Sciatic nerve (tissue), 2 donors: ENCODE data around the gene GPR137. TPM values are rescaled to one million over a fixed set of nuclear protein-coding genes. Genes with fewer than 3 reads are reported as not detected.

Experiments
- ATAC-seq: fragments of 200-7000 bp; cut with Tn5 transposase; one replicate; pipeline ENCODE4 v1.9.1; 2020; ENCODE audit warnings: mild to moderate bottlenecking, moderate library complexity
- DNase-seq: peaks from one replicate; pipeline ENCODE4 v3.0.0-alpha.2; 2020; ENCODE audit warnings: low spot score
- intact Hi-C: fragments of 100-400 bp; cut with DNase I; formaldehyde crosslinking; loops from one replicate; pipeline ENCODE4 v1.14.2; 2022
- total RNA-seq: library from RNA; stranded (reverse); fragmentation: NEBNext Ultra II Directional; extraction: Animal tissue kit (Norgen Biotek cat#: 25700); gene quantifications from one replicate; pipeline ENCODE4 v1.2.1, GENCODE V29; 2021
- donor health status: DM: no; HTN: no; CAD: no.
- donor health status: DM: no; HTN: no; CAD: no.

The GPR137 gene
- total RNA-seq, 1 donor from 2014 or later = 34.4 TPM

DNA sequence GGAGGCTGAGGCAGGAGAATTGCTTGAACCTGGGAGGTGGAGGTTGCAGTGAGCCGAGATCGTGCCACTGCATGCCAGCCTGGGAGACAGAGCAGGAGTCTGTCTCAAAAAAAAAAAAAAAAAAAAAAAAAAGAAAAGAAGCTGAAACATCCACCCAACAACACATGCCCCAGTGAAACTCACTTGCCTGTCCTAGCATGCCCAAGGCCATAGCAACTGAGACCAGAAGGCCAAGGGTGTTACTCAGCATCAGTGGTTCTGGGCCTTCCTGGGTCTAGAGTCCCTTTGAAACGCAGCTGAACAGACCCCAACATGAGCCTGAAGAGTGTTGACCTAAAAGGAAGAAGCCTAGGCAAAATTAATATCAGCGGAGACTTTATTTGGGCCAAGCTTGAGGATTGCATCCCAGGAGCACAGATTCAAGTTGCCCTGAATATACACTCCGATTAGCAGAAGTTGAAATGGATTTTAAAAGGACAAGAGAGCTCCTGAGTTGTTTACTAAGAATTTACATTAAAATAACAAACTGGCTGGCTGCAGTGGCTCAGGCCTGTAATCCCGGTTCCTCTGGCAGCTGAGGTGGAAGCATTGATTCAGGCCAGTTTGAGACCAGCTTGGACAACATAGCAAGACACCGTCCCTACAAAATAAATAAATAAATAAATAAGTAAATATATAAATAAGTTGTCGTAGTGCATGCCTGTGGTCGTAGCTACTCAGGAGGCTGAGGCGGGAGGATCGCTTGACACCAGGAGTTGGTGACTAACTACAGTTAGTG is 39.2 kb downstream of the GPR137 start:
- intact Hi-C loops = no loop called here
- ATAC-seq (no peak), DNase-seq (no peak)

DNA sequence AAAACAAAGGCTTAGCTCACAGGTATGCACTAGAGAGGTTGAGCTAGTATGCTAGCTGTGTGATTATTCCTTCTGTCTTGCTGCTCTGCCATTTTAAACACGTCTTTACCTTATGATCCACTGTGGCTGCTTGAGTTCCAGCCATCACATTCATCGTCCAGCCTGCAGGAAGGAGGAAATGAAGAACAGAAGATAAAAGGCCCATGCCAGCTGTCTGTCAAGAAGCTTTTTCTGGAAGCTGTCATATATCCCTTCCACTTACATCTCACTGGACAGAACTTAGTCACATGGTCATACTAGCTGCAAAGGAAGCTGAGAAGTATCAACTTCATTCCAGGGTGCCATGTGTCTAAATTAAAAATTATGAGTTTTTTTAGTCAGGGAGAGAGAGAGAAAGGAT is 41.7 kb downstream of the GPR137 start:
- no peak for DNase-seq
- intact Hi-C loops = no loop called here
- ATAC-seq = no peak

DNA sequence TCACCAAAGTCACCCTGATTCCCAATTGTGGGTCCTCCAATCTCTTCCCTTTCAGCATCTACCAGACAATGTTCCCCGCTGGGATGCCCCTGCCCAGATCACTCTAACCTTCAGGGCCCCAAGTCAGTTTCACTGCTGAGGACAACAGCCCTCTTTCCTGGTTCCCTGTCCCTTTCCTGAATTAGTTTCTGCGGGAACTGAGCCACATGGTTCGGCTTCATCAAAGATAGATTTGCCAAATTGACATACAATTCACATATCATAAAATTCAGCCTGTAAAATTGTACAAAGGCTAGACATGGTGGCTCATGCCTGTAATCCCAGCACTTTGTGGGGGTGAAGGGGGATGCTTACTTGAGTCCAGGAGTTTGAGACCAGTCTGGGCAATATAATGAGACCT is 42.3 kb downstream of the GPR137 start:
- intact Hi-C loops = no loop called here
- DNase-seq (no peak), ATAC-seq (no peak)

DNA sequence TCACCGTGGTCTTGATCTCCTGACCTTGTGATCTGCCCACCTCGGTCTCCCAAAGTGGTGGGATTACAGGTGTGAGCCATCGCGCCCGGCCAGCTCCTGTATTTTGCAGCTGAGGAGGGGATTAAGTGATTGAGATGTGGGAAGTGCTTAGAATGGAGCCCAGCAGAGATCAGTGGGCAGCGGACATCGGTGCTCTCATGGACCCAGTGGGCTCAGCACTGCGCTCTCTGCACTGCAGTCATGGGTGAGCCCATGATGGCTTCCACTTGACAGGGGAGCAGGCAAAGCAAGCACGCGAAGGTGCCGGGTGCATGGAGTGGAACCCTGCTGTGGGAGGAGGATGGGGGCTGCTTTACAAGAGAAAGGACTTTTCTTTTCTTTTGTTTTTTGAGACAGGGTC is 45.2 kb downstream of the GPR137 start:
- DNase-seq = no peak
- no peak for ATAC-seq
- intact Hi-C loops = no loop called here

DNA sequence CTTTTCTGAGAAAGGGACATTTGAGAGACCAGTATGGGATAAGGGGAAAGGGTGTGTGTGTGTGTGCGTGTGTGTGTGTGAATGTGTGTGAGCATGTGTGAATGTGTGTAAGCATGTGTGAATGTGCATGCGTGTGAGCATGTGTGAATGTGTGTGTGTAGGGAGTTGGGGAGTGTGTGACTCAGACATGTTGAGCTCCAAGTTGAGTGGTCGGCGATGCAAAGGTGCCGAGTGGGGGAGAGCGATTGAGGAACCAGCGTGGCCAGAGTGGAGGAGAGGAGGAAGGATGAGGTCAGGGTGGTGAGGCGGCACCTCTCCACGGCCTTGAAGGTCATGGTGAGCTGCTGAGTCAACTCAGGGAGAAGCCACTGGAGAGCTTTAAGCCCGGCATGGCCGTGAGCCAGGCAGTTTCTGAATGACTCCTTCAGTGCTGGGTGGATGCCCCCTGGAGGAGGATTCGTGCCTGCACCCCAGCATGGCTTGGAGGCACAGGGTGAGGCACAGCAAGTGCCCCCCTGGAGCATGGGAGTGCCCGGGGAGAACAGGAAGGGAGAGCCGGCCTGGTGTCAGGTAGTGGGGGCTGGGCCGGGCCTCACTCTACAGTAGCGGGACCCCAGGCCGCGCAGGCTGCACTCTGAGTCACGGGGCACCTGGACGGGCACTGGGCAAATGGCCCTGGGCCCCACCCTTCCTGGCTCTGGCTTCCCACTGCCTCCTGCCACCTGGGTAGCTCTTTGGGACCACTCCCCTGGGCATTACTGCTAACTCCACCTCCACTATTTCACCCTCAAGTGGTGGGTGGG is 46.1 kb downstream of the GPR137 start:
- intact Hi-C loops = no loop called here
- DNase-seq = no peak
- peak; percentile 58 for ATAC-seq

DNA sequence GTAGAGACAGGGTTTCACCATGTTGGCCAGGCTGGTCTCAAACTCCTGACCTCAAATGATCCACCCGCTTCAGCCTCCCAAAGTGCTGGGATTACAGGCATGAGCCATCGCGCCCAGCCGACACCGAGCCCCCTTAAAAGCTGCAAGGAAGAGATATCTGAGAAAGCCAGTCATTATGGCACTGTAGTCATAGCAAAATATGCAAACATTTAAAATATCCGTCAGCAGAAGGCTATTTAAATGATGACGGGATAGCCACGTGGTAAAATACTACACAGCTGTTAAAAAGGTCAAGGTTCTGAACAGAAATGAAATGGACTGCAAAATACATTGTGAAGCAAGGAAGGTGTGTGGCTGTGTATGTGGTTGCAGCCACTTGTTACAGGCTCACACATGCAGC is 47.9 kb downstream of the GPR137 start:
- no peak for DNase-seq
- no peak for ATAC-seq
- intact Hi-C loops = no loop called here

DNA sequence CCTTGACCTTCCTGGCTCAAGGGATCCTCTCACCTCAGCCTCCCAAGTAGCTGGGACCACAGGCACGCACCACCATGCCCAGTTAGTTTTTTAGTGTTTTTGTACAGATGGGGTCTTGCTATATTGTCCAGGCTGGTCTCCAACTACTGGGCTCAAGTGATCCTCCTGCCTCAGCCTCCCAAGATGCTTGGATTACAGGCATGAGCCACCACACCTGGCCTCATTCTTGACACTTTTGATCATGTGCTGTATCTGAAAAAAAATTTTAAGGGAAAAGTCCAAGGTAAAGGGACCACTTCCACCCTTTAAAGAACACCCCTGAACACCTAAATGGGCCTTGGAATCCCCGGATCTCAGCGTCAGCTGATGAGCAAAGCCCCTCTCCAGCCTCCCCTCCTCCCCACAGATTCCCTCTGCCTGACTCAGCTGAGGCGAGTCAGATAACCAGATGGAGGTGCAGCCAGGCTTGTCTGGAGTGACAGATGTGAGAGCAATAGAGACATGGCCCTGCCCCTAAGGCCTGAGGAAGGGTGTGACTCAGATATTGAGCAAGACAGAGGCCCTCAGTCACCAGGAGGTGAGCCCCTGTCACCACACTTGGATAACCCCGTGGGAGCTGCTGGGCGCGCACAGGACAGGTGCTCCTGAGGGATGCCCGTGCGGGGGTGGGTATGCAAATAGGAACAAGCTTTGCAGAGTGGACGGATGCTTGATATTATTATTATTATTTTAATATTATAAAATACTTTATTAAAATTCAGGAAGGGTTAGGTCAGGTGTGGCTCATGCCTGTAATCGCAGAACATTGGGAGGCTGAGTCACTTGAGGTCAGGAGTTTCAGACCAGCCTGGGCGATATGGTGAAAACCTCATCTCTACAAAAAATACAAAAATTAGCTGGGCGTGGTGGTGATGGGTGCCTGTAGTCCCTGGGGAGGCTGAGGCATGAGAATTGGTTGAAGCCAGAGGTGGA is 49.4 kb downstream of the GPR137 start:
- ATAC-seq (no peak), DNase-seq (no peak)
- intact Hi-C loops = no loop called here

DNA sequence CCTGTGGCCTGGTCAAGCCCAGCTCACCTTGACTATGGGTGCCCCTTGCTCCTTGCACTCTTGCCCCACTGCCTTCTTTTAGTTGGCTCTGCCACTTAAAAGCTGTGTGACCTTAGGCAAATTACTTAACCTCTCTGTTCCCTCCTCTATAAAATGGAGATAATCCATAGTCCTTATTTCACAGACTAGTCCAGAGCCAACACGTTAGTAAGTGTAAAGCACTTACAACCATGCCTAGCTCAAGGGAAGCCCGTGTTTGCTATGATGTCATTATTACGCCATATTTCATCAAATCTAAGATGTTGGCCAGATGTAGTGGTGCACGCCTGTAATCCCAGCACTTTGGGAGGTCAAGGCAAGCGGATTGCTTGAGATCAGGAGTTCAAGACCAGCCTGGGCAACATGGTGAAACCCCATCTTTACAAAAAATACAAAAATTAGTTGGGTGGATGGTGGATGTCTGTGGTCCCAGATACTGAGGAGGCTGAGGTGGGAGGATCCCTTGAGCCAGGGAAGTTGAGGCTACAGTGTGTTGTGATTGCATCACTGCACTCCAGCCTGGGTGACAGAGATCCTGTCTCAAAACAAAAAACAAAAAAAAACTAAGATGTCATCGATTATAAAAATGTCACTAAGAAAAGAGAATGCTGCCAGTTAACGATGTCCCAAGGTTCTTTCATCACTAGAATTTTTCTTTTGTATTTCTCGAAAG is 52.0 kb downstream of the GPR137 start:
- intact Hi-C loops = no loop called here
- no peak for ATAC-seq
- DNase-seq = no peak

DNA sequence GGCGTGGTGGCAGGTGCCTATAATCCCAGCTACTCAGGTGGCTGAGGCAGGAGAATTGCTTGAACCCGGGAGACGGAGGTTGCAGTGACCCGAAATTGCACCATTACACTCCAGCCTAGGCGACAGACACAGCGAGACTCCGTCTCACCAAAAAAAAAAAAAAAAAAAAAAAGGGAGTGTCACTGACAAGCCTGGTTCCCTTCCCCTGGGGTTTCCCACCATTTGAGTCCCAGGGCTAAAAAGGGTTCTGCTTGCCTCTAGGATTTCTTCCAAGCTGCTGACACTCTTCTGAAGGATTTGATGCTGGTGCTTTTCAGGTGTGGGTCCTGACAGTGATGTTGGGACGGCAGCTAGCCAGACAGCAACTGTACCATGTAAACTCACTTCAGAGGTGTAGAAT is 53.1 kb downstream of the GPR137 start:
- DNase-seq = no peak
- intact Hi-C loops = no loop called here
- ATAC-seq = no peak

Other genes starting within 250 kb of the GPR137 start
- gene FLRT1, start 249.9 kb upstream of the GPR137 start, total RNA-seq = 3.5 TPM
- gene MACROD1, start 119.7 kb upstream of the GPR137 start, total RNA-seq = 20.6 TPM
- 87.6 TPM for gene STIP1, start 99.7 kb upstream of the GPR137 start, total RNA-seq
- gene FERMT3, start 79.1 kb upstream of the GPR137 start, total RNA-seq = 20.7 TPM
- 20.6 TPM for gene TRPT1, start 59.7 kb upstream of the GPR137 start, total RNA-seq
- 28.0 TPM for gene NUDT22, start 59.6 kb upstream of the GPR137 start, total RNA-seq
- 30.4 TPM for gene DNAJC4, start 55.3 kb upstream of the GPR137 start, total RNA-seq
- 134 TPM for gene VEGFB, start 51.3 kb upstream of the GPR137 start, total RNA-seq
- 56.2 TPM for gene FKBP2, start 44.8 kb upstream of the GPR137 start, total RNA-seq
- 48.8 TPM for gene PPP1R14B, start 38.9 kb upstream of the GPR137 start, total RNA-seq
- gene PLCB3, start 34.3 kb upstream of the GPR137 start, total RNA-seq = 23.6 TPM
- gene BAD, start 1.2 kb upstream of the GPR137 start, total RNA-seq = 47.4 TPM
- not detected for gene KCNK4, start 5.5 kb downstream of the GPR137 start, total RNA-seq
- not detected for gene CATSPERZ, start 14.5 kb downstream of the GPR137 start, total RNA-seq
- gene ESRRA, start 19.7 kb downstream of the GPR137 start, total RNA-seq = 17.4 TPM
- 149 TPM for gene TRMT112, start 31.7 kb downstream of the GPR137 start, total RNA-seq
- 143 TPM for gene PRDX5, start 32.3 kb downstream of the GPR137 start, total RNA-seq
- gene CCDC88B, start 54.4 kb downstream of the GPR137 start, total RNA-seq = 12.9 TPM
- gene RPS6KA4, start 73.3 kb downstream of the GPR137 start, total RNA-seq = 23.8 TPM